ENCODE measurements around the gene LRRC14B. TPM values are rescaled to one million over a fixed set of nuclear protein-coding genes. Genes with fewer than 3 reads are reported as not detected.

Gene LRRC14B
- total RNA-seq, 3 donors from 2014 or later: 0.33 to 0.44 TPM; not detected in 1

- intact Hi-C loops (cut with DNase I; ENCODE audit: low total_unique reads): no loop called here
- H3K27me3 ChIP-seq: no peaks in the 10 kb centered on the region
- DNase-seq (ENCODE audit: low spot score in 2 of 2): no peak
- peaks cover 16 to 19% of the 10 kb centered on the region in 2 donors for H3K9me3 ChIP-seq
- TF ChIP-seq POLR2A (IDR thresholded peaks at IDR 0.05) (no peak), CTCF (IDR thresholded peaks at IDR 0.05) (no peak), POLR2AphosphoS5 (IDR thresholded peaks at IDR 0.05) (no peak)
- no peak overlapping the region for H3K4me3 ChIP-seq
- H3K36me3 ChIP-seq: no peaks in the 10 kb centered on the region
- H3K27ac ChIP-seq: no peak overlapping the region
- H3K4me1 ChIP-seq: no peaks in the 10 kb centered on the region
Measured at GRCh38 chr5:145585-146323, 45.5 kb upstream of the LRRC14B start.

- Histone ChIP-seq H3K4me1 (no peaks in the 10 kb centered on the region), H3K36me3 (no peaks in the 10 kb centered on the region), H3K9me3 (peaks cover 16 to 19% of the 10 kb centered on the region in 2 donors), H3K27me3 (no peaks in the 10 kb centered on the region), H3K4me3 (no peak overlapping the region), H3K27ac (no peak overlapping the region)
- TF ChIP-seq POLR2AphosphoS5 (IDR thresholded peaks at IDR 0.05) (no peak), POLR2A (IDR thresholded peaks at IDR 0.05) (no peak), CTCF (IDR thresholded peaks at IDR 0.05) (no peak)
- intact Hi-C loops (cut with DNase I; ENCODE audit: low total_unique reads): no loop called here
- DNase-seq (ENCODE audit: low spot score in 2 of 2): no peak
Measured at GRCh38 chr5:147751-148150, 43.5 kb upstream of the LRRC14B start.

- no peak overlapping the region for H3K4me3 ChIP-seq
- H3K9me3 ChIP-seq: peaks cover 16 to 19% of the 10 kb centered on the region in 2 donors
- H3K27ac ChIP-seq: no peak overlapping the region
- no peaks in the 10 kb centered on the region for H3K4me1 ChIP-seq
- intact Hi-C loops (cut with DNase I; ENCODE audit: low total_unique reads): no loop called here
- H3K27me3 ChIP-seq: no peaks in the 10 kb centered on the region
- TF ChIP-seq CTCF (IDR thresholded peaks at IDR 0.05): no peak
- TF ChIP-seq POLR2AphosphoS5 (IDR thresholded peaks at IDR 0.05): no peak
- no peak for TF ChIP-seq POLR2A (IDR thresholded peaks at IDR 0.05)
- no peak for DNase-seq (ENCODE audit: low spot score in 2 of 2)
- H3K36me3 ChIP-seq: no peaks in the 10 kb centered on the region
Measured at GRCh38 chr5:149745-150485, 41.4 kb upstream of the LRRC14B start.

- intact Hi-C loops (cut with DNase I; ENCODE audit: low total_unique reads): no loop called here
- H3K9me3 ChIP-seq: peaks cover 16 to 19% of the 10 kb centered on the region in 2 donors
- no peaks in the 10 kb centered on the region for H3K27me3 ChIP-seq
- H3K4me1 ChIP-seq: no peaks in the 10 kb centered on the region
- no peak overlapping the region for H3K4me3 ChIP-seq
- DNase-seq (ENCODE audit: low spot score in 2 of 2): no peak
- H3K27ac ChIP-seq: no peak overlapping the region
- H3K36me3 ChIP-seq: no peaks in the 10 kb centered on the region
- TF ChIP-seq POLR2AphosphoS5 (IDR thresholded peaks at IDR 0.05) (no peak), CTCF (IDR thresholded peaks at IDR 0.05) (no peak), POLR2A (IDR thresholded peaks at IDR 0.05) (no peak)
Measured at GRCh38 chr5:150746-151145, 40.5 kb upstream of the LRRC14B start.

- no peaks in the 10 kb centered on the region for H3K27me3 ChIP-seq
- H3K36me3 ChIP-seq: no peaks in the 10 kb centered on the region
- peaks cover 10 to 15% of the 10 kb centered on the region in 2 donors for H3K9me3 ChIP-seq
- H3K4me1 ChIP-seq: no peaks in the 10 kb centered on the region
- no peak for TF ChIP-seq CTCF (IDR thresholded peaks at IDR 0.05)
- TF ChIP-seq POLR2A (IDR thresholded peaks at IDR 0.05): no peak
- TF ChIP-seq POLR2AphosphoS5 (IDR thresholded peaks at IDR 0.05): no peak
- no peak overlapping the region for H3K27ac ChIP-seq
- DNase-seq (ENCODE audit: low spot score in 2 of 2): no peak
- intact Hi-C loops (cut with DNase I; ENCODE audit: low total_unique reads): no loop called here
- H3K4me3 ChIP-seq: no peak overlapping the region
Measured at GRCh38 chr5:152077-152476, 39.2 kb upstream of the LRRC14B start.

Data from breast epithelium (tissue), 4 donors.